CD8-positive, alpha-beta memory T cell (primary cell): ENCODE measurements around the gene MMS22L. TPM values are rescaled to one million over a fixed set of nuclear protein-coding genes. Genes with fewer than 3 reads are reported as not detected.

Experiments
- CTCF ChIA-PET: fragments of 350-600 bp; sonication (Branson Sonifier 250); formaldehyde crosslinking; loops from one replicate; lab custom pipeline; 2021; ENCODE audit warnings: antibody characterized with exemption; lab: Charles Lee
- POLR2A ChIA-PET: fragments of 350-600 bp; sonication (Branson Sonifier 250); formaldehyde crosslinking; loops from one replicate; lab custom pipeline; 2021; ENCODE audit warnings: antibody characterized with exemption; lab: Charles Lee
- DNase-seq, 5 donors: peaks; one replicate each; pipeline versions ENCODE4 v3.0.0 to v3.0.0-alpha.2; 2020 to 2022; ENCODE audit warnings: mixed read lengths in 1 of 5
- H3K27ac ChIP-seq: one replicate; pipeline ENCODE4 v1.7.0; 2013; ENCODE audit warnings: low read depth, mild to moderate bottlenecking, low read length, moderate library complexity
- H3K27me3 ChIP-seq: 2 replicates; pipeline ENCODE4 v1.7.0; 2013; ENCODE audit warnings: low read length, mild to moderate bottlenecking; ENCODE audit not compliant: insufficient read depth, poor library complexity, severe bottlenecking
- H3K36me3 ChIP-seq: 2 replicates; pipeline ENCODE4 v1.7.0; 2013; ENCODE audit warnings: mild to moderate bottlenecking, low read length, moderate library complexity; ENCODE audit not compliant: insufficient read depth
- H3K4me1 ChIP-seq: 2 replicates; pipeline ENCODE4 v1.7.0; 2013; ENCODE audit warnings: mild to moderate bottlenecking, low read length, moderate library complexity; ENCODE audit not compliant: insufficient read depth
- H3K4me3 ChIP-seq: 2 replicates; pipeline ENCODE4 v1.7.0; 2013; ENCODE audit warnings: mild to moderate bottlenecking, low read length
- H3K9me3 ChIP-seq: 2 replicates; pipeline ENCODE4 v1.7.0; 2013; ENCODE audit warnings: mild to moderate bottlenecking, low read length
- H3K27ac Mint-ChIP-seq, 8 donors: one replicate each; pipeline ENCODE4 v1.8.0; 2020 to 2021; ENCODE audit warnings: mixed read lengths in 8 of 8, mild to moderate bottlenecking in 6 of 8, inconsistent platforms in 3 of 8, moderate library complexity in 3 of 8
- H3K27me3 Mint-ChIP-seq, 2 donors: one replicate each; pipeline ENCODE4 v1.8.0; 2020 to 2021; ENCODE audit warnings: mixed read lengths in 2 of 2, mild to moderate bottlenecking in 1 of 2, moderate library complexity in 1 of 2
- H3K36me3 Mint-ChIP-seq, 3 donors: one replicate each; pipeline ENCODE4 v1.8.0; 2020 to 2021; ENCODE audit warnings: mixed read lengths in 3 of 3, inconsistent platforms in 1 of 3, mild to moderate bottlenecking in 1 of 3
- H3K4me1 Mint-ChIP-seq, 3 donors: one replicate each; pipeline ENCODE4 v1.8.0; 2020 to 2021; ENCODE audit warnings: mixed read lengths in 3 of 3, inconsistent platforms in 1 of 3, mild to moderate bottlenecking in 1 of 3
- H3K4me3 Mint-ChIP-seq, 7 donors: one replicate each; pipeline ENCODE4 v1.8.0; 2020 to 2021; ENCODE audit warnings: mixed read lengths in 7 of 7, mild to moderate bottlenecking in 6 of 7, moderate library complexity in 4 of 7, inconsistent platforms in 2 of 7
- H3K9me3 Mint-ChIP-seq, 5 donors: one replicate each; pipeline ENCODE4 v1.8.0; 2020 to 2022; ENCODE audit warnings: mixed read lengths in 5 of 5, mild to moderate bottlenecking in 3 of 5, moderate library complexity in 2 of 5, inconsistent platforms in 1 of 5
- polyA plus RNA-seq: library from polyadenylated mRNA; unstranded; fragments of 300-500 nt; fragmentation: Illumina TruSeq; gene quantifications from one replicate; pipeline ENCODE4 v1.2.3, GENCODE V29; 2021
- total RNA-seq, 2 experiments: library from RNA; stranded (reverse); gene quantifications; one replicate each; pipeline ENCODE4 v1.2.3, GENCODE V29; 2021

Gene MMS22L
- total and polyA plus RNA-seq, 3 experiments from 2014 or later = 2.5 to 32.0 (median 30.9) TPM

DNA sequence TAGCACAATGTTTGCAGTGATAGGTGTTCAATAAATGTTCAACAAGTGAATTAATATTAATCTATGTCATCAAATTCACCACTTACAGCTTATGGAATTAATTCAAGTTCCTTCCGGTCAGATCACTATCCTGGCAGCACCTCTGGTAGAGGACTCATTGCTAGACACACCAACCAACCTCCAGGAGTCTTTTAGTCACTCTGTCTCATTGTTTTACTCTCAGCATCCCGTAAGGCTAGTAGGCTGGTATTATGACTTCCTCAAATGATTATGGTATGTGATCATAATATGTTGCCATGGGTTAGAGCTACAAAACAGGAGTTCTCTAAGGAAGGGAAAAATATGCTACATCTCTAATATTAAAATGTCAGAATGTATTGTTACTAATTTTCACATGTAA is 21.7 kb upstream of the MMS22L start:
- Mint-ChIP-seq H3K36me3 (no peaks in the 10 kb centered on the region), H3K27ac (peak overlapping the region in 1 of 8 donors; percentile 7), H3K9me3 (no peaks in the 10 kb centered on the region), H3K4me3 (no peak overlapping the region), H3K4me1 (no peaks in the 10 kb centered on the region), H3K27me3 (peaks cover 7 to 22% of the 10 kb centered on the region in 2 donors)
- DNase-seq = no peak
- Histone ChIP-seq H3K9me3 (no peaks in the 10 kb centered on the region), H3K4me3 (no peak overlapping the region), H3K4me1 (no peaks in the 10 kb centered on the region), H3K27ac (no peak overlapping the region), H3K27me3 (no peaks in the 10 kb centered on the region), H3K36me3 (no peaks in the 10 kb centered on the region)
- ChIA-PET CTCF (no interaction called here), POLR2A (no interaction called here)

GRCh38 chr6:97294451-97294850 is 11.4 kb upstream of the MMS22L start:
- Histone ChIP-seq H3K9me3 (no peaks in the 10 kb centered on the region), H3K4me3 (no peak overlapping the region), H3K4me1 (no peaks in the 10 kb centered on the region), H3K36me3 (no peaks in the 10 kb centered on the region), H3K27me3 (no peaks in the 10 kb centered on the region), H3K27ac (no peak overlapping the region)
- Mint-ChIP-seq H3K27me3 (peaks cover 31 to 37% of the 10 kb centered on the region in 2 donors), H3K4me3 (peak overlapping the region in 2 of 7 donors; percentile 4 to 39), H3K27ac (no peak overlapping the region), H3K36me3 (peaks cover 0 to 4% (median 2%) of the 10 kb centered on the region in 3 donors), H3K4me1 (peaks cover 0 to 4% (median 0%) of the 10 kb centered on the region in 3 donors), H3K9me3 (peaks cover 0 to 2% (median 0%) of the 10 kb centered on the region in 5 donors)
- no peak for DNase-seq
- POLR2A ChIA-PET = no interaction called here
- CTCF ChIA-PET = no interaction called here

DNA sequence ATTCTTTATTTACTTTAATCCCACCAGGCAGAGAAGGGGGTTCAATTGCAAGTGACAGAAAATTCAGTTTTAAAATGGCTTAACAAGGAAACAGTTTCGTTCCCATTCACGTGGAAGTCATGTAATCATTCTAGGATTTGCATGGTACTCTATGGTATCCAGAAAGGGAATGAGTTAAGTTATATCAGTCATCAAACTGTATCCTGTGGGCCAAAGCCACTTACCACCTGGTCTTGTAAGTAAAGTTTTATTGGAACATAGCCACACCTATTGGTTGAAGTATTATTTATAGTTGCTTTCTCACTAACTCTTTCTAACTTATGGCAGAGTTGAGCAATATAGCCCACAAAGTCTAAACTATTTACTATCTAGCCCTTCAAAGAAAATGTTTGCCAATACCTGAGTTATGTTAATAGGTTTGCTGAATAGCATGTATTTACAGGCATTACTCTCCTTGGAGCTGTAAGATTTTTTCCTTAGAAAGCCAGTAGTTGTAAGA is 10.2 kb upstream of the MMS22L start:
- DNase-seq = no peak
- peaks cover 30 to 37% of the 10 kb centered on the region in 2 donors for H3K27me3 Mint-ChIP-seq
- H3K4me1 ChIP-seq = no peaks in the 10 kb centered on the region
- no peak overlapping the region for H3K4me3 Mint-ChIP-seq
- no peak overlapping the region for H3K27ac Mint-ChIP-seq
- no peaks in the 10 kb centered on the region for H3K36me3 ChIP-seq
- ChIA-PET CTCF (no interaction called here), POLR2A (no interaction called here)
- no peak overlapping the region for H3K4me3 ChIP-seq
- peaks cover 0 to 4% (median 0%) of the 10 kb centered on the region in 3 donors for H3K36me3 Mint-ChIP-seq
- peaks cover 0 to 4% (median 0%) of the 10 kb centered on the region in 3 donors for H3K4me1 Mint-ChIP-seq
- no peaks in the 10 kb centered on the region for H3K27me3 ChIP-seq
- H3K27ac ChIP-seq = no peak overlapping the region
- H3K9me3 ChIP-seq = no peaks in the 10 kb centered on the region
- peaks cover 0 to 7% (median 0%) of the 10 kb centered on the region in 5 donors for H3K9me3 Mint-ChIP-seq

DNA sequence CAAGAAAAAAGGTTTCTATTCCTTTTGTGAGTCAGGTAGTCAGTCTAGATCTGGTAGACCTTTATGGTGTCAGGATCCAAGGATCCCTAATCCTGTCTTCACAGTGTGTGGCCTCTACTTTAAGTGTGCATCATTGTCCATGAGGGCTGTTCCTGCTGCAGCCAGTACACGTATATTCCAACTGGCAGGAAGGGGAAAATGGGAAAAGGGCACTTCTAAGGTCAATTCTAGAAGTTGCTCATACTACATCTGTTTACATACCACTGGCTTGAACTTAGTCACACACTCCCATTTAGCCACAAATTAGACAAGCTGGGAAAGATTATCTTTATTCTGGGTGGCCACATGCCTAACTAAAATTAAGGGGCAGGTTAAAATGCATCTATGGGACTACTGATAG is 9.7 kb upstream of the MMS22L start:
- H3K4me1 Mint-ChIP-seq = peaks cover 0 to 4% (median 0%) of the 10 kb centered on the region in 3 donors
- no peak overlapping the region for H3K27ac Mint-ChIP-seq
- ChIA-PET CTCF (no interaction called here), POLR2A (no interaction called here)
- Histone ChIP-seq H3K9me3 (no peaks in the 10 kb centered on the region), H3K4me1 (no peaks in the 10 kb centered on the region), H3K27me3 (no peaks in the 10 kb centered on the region), H3K27ac (no peak overlapping the region), H3K4me3 (no peak overlapping the region), H3K36me3 (no peaks in the 10 kb centered on the region)
- H3K36me3 Mint-ChIP-seq = peaks cover 0 to 2% (median 0%) of the 10 kb centered on the region in 3 donors
- H3K27me3 Mint-ChIP-seq = peaks cover 30 to 37% of the 10 kb centered on the region in 2 donors
- H3K9me3 Mint-ChIP-seq = peaks cover 0 to 7% (median 0%) of the 10 kb centered on the region in 5 donors
- no peak overlapping the region for H3K4me3 Mint-ChIP-seq
- DNase-seq = no peak

DNA sequence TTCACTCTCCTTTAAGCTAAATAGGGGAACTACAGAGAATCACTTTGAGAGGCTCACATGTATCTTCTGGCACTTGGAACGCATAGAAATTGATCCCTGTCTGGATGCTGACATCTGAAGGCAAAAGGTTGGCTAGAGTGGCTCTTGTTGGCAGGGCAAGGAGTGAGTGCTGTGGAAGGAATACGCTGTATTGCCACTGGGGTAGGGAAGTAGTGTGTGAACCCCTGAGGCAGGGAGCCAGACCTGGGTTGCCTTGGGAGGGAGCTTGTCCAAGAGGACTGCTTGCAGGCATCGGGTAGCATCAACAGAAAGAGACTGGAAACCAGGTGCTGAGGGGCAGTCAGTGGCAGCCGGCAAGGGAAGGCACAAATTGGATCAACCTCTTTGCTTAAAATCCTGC is 8.9 kb upstream of the MMS22L start:
- Histone ChIP-seq H3K9me3 (no peaks in the 10 kb centered on the region), H3K27ac (no peak overlapping the region), H3K4me1 (no peaks in the 10 kb centered on the region), H3K4me3 (no peak overlapping the region), H3K36me3 (no peaks in the 10 kb centered on the region), H3K27me3 (no peaks in the 10 kb centered on the region)
- no peak for DNase-seq
- Mint-ChIP-seq H3K27me3 (peaks cover 29 to 37% of the 10 kb centered on the region in 2 donors), H3K9me3 (peaks cover 0 to 7% (median 0%) of the 10 kb centered on the region in 5 donors), H3K4me1 (peaks cover 0 to 4% (median 0%) of the 10 kb centered on the region in 3 donors), H3K36me3 (no peaks in the 10 kb centered on the region), H3K27ac (no peak overlapping the region), H3K4me3 (no peak overlapping the region)
- POLR2A ChIA-PET = no interaction called here
- CTCF ChIA-PET = no interaction called here

DNA sequence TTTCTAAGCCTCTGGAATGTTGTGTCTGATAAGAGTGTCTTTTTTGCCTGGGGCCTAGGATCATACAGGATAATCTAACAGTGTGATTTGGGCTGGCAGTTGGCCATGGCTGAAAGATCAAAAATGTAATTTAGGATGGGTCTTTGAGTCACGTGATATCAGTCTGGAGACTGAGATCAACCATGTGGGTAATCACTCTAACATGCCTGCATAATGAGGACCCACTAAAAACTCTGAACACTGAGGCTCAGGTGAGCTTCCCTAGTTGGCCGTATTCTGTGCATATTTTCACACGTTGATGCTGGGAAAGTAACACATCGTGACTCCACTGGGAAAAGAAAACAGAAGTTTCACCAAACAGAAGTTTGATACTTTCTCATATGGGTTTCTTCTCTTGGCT is 6.3 kb upstream of the MMS22L start:
- H3K4me3 Mint-ChIP-seq = no peak overlapping the region
- Histone ChIP-seq H3K27me3 (no peaks in the 10 kb centered on the region), H3K4me1 (no peaks in the 10 kb centered on the region), H3K36me3 (no peaks in the 10 kb centered on the region), H3K9me3 (no peaks in the 10 kb centered on the region), H3K4me3 (no peak overlapping the region), H3K27ac (no peak overlapping the region)
- no peak overlapping the region for H3K27ac Mint-ChIP-seq
- CTCF ChIA-PET = no interaction called here
- POLR2A ChIA-PET = no interaction called here
- H3K4me1 Mint-ChIP-seq = peaks cover 0 to 2% (median 0%) of the 10 kb centered on the region in 3 donors
- DNase-seq = no peak
- H3K9me3 Mint-ChIP-seq = peaks cover 0 to 7% (median 0%) of the 10 kb centered on the region in 5 donors
- H3K27me3 Mint-ChIP-seq = peaks cover 20 to 25% of the 10 kb centered on the region in 2 donors
- no peaks in the 10 kb centered on the region for H3K36me3 Mint-ChIP-seq

DNA sequence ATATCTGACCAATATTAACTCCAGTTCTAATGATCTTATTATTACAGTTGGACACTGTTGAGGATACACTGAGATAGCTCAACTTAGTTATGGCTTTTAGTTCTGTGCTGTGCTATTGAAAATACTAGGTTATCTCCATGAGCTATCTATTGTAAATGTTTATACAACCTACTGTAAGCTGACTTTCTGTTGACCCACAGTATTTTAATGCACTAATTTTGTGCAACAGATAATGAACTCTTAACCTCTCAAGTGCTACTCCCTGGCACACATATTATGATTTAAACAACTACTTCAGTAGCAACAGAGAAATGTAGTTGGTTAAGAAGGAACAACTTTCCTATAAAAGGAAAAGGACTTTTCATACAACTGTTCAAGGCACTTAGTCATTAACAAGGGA is 5.2 kb upstream of the MMS22L start:
- H3K27ac ChIP-seq = no peak overlapping the region
- H3K4me3 Mint-ChIP-seq = no peak overlapping the region
- POLR2A ChIA-PET = no interaction called here
- CTCF ChIA-PET = no interaction called here
- peaks cover 0 to 7% (median 0%) of the 10 kb centered on the region in 5 donors for H3K9me3 Mint-ChIP-seq
- H3K36me3 Mint-ChIP-seq = peaks cover 0 to 4% (median 0%) of the 10 kb centered on the region in 3 donors
- no peaks in the 10 kb centered on the region for H3K9me3 ChIP-seq
- no peak for DNase-seq
- no peaks in the 10 kb centered on the region for H3K36me3 ChIP-seq
- no peak overlapping the region for H3K27ac Mint-ChIP-seq
- H3K27me3 Mint-ChIP-seq = peaks cover 9 to 15% of the 10 kb centered on the region in 2 donors
- peaks cover 6 to 14% (median 9%) of the 10 kb centered on the region in 3 donors for H3K4me1 Mint-ChIP-seq
- H3K4me3 ChIP-seq = no peak overlapping the region
- H3K4me1 ChIP-seq = peaks cover 6% of the 10 kb centered on the region
- no peaks in the 10 kb centered on the region for H3K27me3 ChIP-seq

DNA sequence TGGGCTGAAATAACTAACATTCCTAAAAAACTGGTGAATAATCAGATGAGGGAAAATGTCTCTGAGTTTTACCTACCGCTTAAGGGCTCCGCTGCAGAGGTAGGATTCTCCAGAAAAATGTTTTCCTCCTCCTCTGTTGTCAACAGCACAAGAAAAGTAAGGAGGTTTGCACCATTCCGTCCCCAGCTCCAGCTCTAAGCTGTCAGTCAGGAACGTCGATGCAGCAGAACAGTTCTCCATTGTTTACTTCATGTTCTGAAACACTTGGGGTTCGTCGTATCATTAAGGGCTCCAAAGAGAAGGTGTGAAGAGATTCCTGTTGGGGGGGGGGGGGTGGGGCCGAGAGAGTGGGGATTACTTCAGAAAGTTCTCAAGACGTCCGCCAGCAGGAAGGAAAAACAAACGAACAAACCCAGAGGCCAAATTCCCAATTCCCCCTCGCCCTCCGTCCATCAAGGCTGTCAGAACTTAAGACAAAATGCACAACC is 734 bp downstream of the MMS22L start:
- H3K9me3 Mint-ChIP-seq = no peaks in the 10 kb centered on the region
- POLR2A ChIA-PET = no interaction called here
- peak overlapping the region; percentile 44 to 93 (median 84) for H3K27ac Mint-ChIP-seq
- H3K27me3 Mint-ChIP-seq = peaks cover 0 to 9% of the 10 kb centered on the region in 2 donors
- no peak for DNase-seq
- CTCF ChIA-PET = no interaction called here
- H3K36me3 Mint-ChIP-seq = peaks cover 0 to 30% (median 7%) of the 10 kb centered on the region in 3 donors
- H3K4me1 Mint-ChIP-seq = peaks cover 21 to 42% (median 39%) of the 10 kb centered on the region in 3 donors
- Histone ChIP-seq H3K4me3 (peak overlapping the region; percentile 89), H3K27me3 (no peaks in the 10 kb centered on the region), H3K4me1 (peaks cover 19% of the 10 kb centered on the region), H3K9me3 (no peaks in the 10 kb centered on the region), H3K36me3 (no peaks in the 10 kb centered on the region), H3K27ac (peak overlapping the region; percentile 67)
- peak overlapping the region; percentile 90 to 99 (median 97) for H3K4me3 Mint-ChIP-seq
